ENCODE data around the gene EPHA3. TPM values are rescaled to one million over a fixed set of nuclear protein-coding genes. Genes with fewer than 3 reads are reported as not detected.

Gene EPHA3
- total RNA-seq, 1 donor from 2014 or later: 0.04 TPM

- H3K27me3 ChIP-seq (ENCODE audit: control insufficient read depth, insufficient read depth, low read length): no peaks in the 10 kb centered on the region
- no peak for DNase-seq (ENCODE audit: low read depth)
- TF ChIP-seq CTCF (IDR thresholded peaks at IDR 0.05; ENCODE audit: insufficient read depth, low read length, poor library complexity, severe bottlenecking): no peak
- no peaks in the 10 kb centered on the region for H3K36me3 ChIP-seq (ENCODE audit: control insufficient read depth, insufficient read depth, low read length)
- H3K4me3 ChIP-seq (ENCODE audit: low read depth, low read length): no peak overlapping the region
These were observed 204.2 kb downstream of the EPHA3 start for GRCh38 chr3:89311581-89311980.

- TF ChIP-seq CTCF (IDR thresholded peaks at IDR 0.05; ENCODE audit: insufficient read depth, low read length, poor library complexity, severe bottlenecking): no peak
- Histone ChIP-seq H3K36me3 (ENCODE audit: control insufficient read depth, insufficient read depth, low read length) (no peaks in the 10 kb centered on the region), H3K27me3 (ENCODE audit: control insufficient read depth, insufficient read depth, low read length) (no peaks in the 10 kb centered on the region), H3K4me3 (ENCODE audit: low read depth, low read length) (no peak overlapping the region)
- DNase-seq (ENCODE audit: low read depth): no peak
These were observed 204.7 kb downstream of the EPHA3 start for GRCh38 chr3:89312141-89312540.

- no peaks in the 10 kb centered on the region for H3K27me3 ChIP-seq (ENCODE audit: control insufficient read depth, insufficient read depth, low read length)
- DNase-seq (ENCODE audit: low read depth): peak; percentile 38
- TF ChIP-seq CTCF (IDR thresholded peaks at IDR 0.05; ENCODE audit: insufficient read depth, low read length, poor library complexity, severe bottlenecking): peak; percentile 51
- H3K4me3 ChIP-seq (ENCODE audit: low read depth, low read length): no peak overlapping the region
- H3K36me3 ChIP-seq (ENCODE audit: control insufficient read depth, insufficient read depth, low read length): no peaks in the 10 kb centered on the region
These were observed 207.2 kb downstream of the EPHA3 start for GRCh38 chr3:89314454-89315098.

- Histone ChIP-seq H3K27me3 (ENCODE audit: control insufficient read depth, insufficient read depth, low read length) (no peaks in the 10 kb centered on the region), H3K4me3 (ENCODE audit: low read depth, low read length) (no peak overlapping the region), H3K36me3 (ENCODE audit: control insufficient read depth, insufficient read depth, low read length) (no peaks in the 10 kb centered on the region)
- no peak for DNase-seq (ENCODE audit: low read depth)
- no peak for TF ChIP-seq CTCF (IDR thresholded peaks at IDR 0.05; ENCODE audit: insufficient read depth, low read length, poor library complexity, severe bottlenecking)
These were observed 208.5 kb downstream of the EPHA3 start for GRCh38 chr3:89315750-89316470.

GRCh38 chr3:89320186-89320585, 212.8 kb downstream of the EPHA3 start:
- H3K36me3 ChIP-seq (ENCODE audit: control insufficient read depth, insufficient read depth, low read length): no peaks in the 10 kb centered on the region
- DNase-seq (ENCODE audit: low read depth): no peak
- H3K27me3 ChIP-seq (ENCODE audit: control insufficient read depth, insufficient read depth, low read length): no peaks in the 10 kb centered on the region
- TF ChIP-seq CTCF (IDR thresholded peaks at IDR 0.05; ENCODE audit: insufficient read depth, low read length, poor library complexity, severe bottlenecking): no peak
- H3K4me3 ChIP-seq (ENCODE audit: low read depth, low read length): no peak overlapping the region
